Measurements from ENCODE around the gene LRP4.
A peak's percentile ranks its signal among the peaks of the same experiment; 100 is the strongest.

Gene LRP4

DNA sequence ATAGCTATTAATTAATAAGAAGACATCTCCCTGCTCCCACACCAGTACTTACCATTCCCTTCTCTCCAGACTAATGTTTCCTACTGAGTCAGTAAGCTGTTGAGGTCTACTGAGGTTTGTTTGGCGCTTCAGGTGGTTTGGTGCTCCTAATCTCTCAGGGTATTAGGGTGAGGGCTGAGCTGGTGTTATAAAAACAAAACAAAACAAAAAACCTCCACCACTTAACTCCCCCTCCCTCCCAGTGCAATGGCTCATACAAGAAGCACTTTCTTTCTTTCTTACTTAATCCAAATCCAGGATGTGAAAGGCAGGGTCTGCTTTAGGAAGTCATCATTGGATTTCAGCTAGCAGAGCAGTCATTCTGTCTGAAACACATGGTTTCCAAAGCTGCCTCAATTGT lies 33.5 kb upstream of the LRP4 start (continued):
- TF ChIP-seq, protein P1, sequence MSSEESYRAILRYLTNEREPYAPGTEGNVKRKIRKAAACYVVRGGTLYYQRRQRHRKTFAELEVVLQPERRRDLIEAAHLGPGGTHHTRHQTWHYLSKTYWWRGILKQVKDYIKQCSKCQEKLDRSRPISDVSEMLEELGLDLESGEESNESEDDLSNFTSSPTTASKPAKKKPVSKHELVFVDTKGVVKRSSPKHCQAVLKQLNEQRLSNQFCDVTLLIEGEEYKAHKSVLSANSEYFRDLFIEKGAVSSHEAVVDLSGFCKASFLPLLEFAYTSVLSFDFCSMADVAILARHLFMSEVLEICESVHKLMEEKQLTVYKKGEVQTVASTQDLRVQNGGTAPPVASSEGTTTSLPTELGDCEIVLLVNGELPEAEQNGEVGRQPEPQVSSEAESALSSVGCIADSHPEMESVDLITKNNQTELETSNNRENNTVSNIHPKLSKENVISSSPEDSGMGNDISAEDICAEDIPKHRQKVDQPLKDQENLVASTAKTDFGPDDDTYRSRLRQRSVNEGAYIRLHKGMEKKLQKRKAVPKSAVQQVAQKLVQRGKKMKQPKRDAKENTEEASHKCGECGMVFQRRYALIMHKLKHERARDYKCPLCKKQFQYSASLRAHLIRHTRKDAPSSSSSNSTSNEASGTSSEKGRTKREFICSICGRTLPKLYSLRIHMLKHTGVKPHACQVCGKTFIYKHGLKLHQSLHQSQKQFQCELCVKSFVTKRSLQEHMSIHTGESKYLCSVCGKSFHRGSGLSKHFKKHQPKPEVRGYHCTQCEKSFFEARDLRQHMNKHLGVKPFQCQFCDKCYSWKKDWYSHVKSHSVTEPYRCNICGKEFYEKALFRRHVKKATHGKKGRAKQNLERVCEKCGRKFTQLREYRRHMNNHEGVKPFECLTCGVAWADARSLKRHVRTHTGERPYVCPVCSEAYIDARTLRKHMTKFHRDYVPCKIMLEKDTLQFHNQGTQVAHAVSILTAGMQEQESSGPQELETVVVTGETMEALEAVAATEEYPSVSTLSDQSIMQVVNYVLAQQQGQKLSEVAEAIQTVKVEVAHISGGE (tag by site-specific recombination; conservative IDR thresholded peaks at IDR 0.05; ENCODE audit: low read depth), result no peak
- no peak for TF ChIP-seq ZNF626 (tag by site-specific recombination; IDR thresholded peaks at IDR 0.05)
- TF ChIP-seq, protein P2, sequence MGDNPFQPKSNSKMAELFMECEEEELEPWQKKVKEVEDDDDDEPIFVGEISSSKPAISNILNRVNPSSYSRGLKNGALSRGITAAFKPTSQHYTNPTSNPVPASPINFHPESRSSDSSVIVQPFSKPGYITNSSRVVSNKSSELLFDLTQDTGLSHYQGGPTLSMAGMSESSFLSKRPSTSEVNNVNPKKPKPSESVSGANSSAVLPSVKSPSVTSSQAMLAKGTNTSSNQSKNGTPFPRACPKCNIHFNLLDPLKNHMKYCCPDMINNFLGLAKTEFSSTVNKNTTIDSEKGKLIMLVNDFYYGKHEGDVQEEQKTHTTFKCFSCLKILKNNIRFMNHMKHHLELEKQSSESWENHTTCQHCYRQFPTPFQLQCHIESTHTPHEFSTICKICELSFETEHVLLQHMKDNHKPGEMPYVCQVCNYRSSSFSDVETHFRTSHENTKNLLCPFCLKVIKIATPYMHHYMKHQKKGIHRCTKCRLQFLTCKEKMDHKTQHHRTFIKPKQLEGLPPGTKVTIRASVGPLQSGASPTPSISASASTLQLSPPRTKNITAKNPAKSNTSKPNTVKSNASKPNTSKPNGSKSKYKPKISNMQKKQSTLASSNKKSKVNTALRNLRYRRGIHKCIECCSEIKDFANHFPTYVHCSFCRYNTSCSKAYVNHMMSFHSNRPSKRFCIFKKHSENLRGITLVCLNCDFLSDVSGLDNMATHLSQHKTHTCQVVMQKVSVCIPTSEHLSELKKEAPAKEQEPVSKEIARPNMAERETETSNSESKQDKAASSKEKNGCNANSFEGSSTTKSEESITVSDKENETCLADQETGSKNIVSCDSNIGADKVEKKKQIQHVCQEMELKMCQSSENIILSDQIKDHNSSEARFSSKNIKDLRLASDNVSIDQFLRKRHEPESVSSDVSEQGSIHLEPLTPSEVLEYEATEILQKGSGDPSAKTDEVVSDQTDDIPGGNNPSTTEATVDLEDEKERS (tag by site-specific recombination; IDR thresholded peaks at IDR 0.05), result no peak

DNA sequence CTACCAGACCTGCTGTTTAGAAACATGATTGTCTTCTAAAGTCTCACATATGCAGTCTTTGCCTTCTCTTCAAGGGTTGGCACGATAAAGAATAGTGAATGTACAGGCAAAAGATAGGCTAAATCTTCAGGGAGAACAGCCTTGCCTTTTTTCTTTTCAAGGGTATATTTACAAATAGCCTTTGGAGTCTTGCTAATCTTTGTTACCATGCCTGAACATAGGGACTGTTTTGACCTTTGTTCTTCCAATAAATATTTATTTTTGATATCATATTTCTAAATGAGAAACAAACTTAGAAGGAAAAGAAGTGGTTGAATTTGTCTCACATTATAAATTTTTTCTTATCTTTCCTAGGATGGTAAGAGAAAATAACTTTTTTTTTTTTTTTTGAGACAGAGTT lies 30.9 kb upstream of the LRP4 start:
- CTCF ChIA-PET, result interaction anchor here (0.7 to 1.2 kb wide), 3 partner anchors 56 to 203 kb away, joined by 3 to 4 read pairs (median 3); no protein-coding TSS in a partner anchor
- no peaks in the 10 kb centered on the region for H3K36me3 ChIP-seq (ENCODE audit: control insufficient read depth in 2 of 2, insufficient read depth in 1 of 2, low read length in 2 of 2)
- H3K4me3 ChIP-seq (ENCODE audit: low read depth, low read length), result no peak overlapping the region
- H3K4me1 ChIP-seq (ENCODE audit: control insufficient read depth, insufficient read depth, low read length), result peaks cover 14% of the 10 kb centered on the region
- POLR2A ChIA-PET, result interaction anchor here (0.8 to 2.1 kb wide), 2 partner anchors 8 to 32 kb away, joined by 3 to 6 read pairs; no protein-coding TSS in a partner anchor
- peak overlapping the region; percentile 68; the same call in 1 of the 2 replicates for H3K27ac ChIP-seq (ENCODE audit: extremely low read depth, low read depth, low read length)
- TF ChIP-seq SP7 (tag by site-specific recombination; IDR thresholded peaks at IDR 0.05) (no peak), ZNF19 (tag by site-specific recombination; IDR thresholded peaks at IDR 0.05; ENCODE audit: low read depth) (no peak), ZNF433 (tag by site-specific recombination; IDR thresholded peaks at IDR 0.05; ENCODE audit: low read depth) (no peak), ZFP41 (tag by site-specific recombination; IDR thresholded peaks at IDR 0.05; ENCODE audit: borderline replicate concordance) (no peak), ZNF529 (tag by site-specific recombination; IDR thresholded peaks at IDR 0.05; ENCODE audit: insufficient replicate concordance) (no peak), ZNF701 (tag by site-specific recombination; IDR thresholded peaks at IDR 0.05) (no peak), SETDB1 (IDR thresholded peaks at IDR 0.05; ENCODE audit: insufficient read length, low read length) (no peak), ZNF169 (tag by site-specific recombination; IDR thresholded peaks at IDR 0.05) (no peak), HOXD13 (CRISPR knock-in tag; IDR thresholded peaks at IDR 0.05; ENCODE audit: borderline replicate concordance) (no peak), KLF9 (tag by site-specific recombination; IDR thresholded peaks at IDR 0.05; ENCODE audit: low read depth) (no peak), GLIS1 (tag by site-specific recombination; IDR thresholded peaks at IDR 0.05) (no peak), ZNF37A (tag by site-specific recombination; IDR thresholded peaks at IDR 0.05) (no peak), ZNF830 (tag by site-specific recombination; IDR thresholded peaks at IDR 0.05; ENCODE audit: low read depth) (no peak), KLF1 (tag by site-specific recombination; IDR thresholded peaks at IDR 0.05) (no peak), WT1 (tag by site-specific recombination; IDR thresholded peaks at IDR 0.05) (no peak), ZNF596 (tag by site-specific recombination; IDR thresholded peaks at IDR 0.05) (no peak), ZNF571 (tag by site-specific recombination; IDR thresholded peaks at IDR 0.05) (no peak)
- TF ChIP-seq, protein P3, sequence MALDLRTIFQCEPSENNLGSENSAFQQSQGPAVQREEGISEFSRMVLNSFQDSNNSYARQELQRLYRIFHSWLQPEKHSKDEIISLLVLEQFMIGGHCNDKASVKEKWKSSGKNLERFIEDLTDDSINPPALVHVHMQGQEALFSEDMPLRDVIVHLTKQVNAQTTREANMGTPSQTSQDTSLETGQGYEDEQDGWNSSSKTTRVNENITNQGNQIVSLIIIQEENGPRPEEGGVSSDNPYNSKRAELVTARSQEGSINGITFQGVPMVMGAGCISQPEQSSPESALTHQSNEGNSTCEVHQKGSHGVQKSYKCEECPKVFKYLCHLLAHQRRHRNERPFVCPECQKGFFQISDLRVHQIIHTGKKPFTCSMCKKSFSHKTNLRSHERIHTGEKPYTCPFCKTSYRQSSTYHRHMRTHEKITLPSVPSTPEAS (tag by site-specific recombination; IDR thresholded peaks at IDR 0.05), result no peak
- TF ChIP-seq, protein P4, sequence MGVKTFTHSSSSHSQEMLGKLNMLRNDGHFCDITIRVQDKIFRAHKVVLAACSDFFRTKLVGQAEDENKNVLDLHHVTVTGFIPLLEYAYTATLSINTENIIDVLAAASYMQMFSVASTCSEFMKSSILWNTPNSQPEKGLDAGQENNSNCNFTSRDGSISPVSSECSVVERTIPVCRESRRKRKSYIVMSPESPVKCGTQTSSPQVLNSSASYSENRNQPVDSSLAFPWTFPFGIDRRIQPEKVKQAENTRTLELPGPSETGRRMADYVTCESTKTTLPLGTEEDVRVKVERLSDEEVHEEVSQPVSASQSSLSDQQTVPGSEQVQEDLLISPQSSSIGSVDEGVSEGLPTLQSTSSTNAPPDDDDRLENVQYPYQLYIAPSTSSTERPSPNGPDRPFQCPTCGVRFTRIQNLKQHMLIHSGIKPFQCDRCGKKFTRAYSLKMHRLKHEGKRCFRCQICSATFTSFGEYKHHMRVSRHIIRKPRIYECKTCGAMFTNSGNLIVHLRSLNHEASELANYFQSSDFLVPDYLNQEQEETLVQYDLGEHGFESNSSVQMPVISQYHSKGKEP (tag by site-specific recombination; IDR thresholded peaks at IDR 0.05), result no peak
- TF ChIP-seq, protein P5, sequence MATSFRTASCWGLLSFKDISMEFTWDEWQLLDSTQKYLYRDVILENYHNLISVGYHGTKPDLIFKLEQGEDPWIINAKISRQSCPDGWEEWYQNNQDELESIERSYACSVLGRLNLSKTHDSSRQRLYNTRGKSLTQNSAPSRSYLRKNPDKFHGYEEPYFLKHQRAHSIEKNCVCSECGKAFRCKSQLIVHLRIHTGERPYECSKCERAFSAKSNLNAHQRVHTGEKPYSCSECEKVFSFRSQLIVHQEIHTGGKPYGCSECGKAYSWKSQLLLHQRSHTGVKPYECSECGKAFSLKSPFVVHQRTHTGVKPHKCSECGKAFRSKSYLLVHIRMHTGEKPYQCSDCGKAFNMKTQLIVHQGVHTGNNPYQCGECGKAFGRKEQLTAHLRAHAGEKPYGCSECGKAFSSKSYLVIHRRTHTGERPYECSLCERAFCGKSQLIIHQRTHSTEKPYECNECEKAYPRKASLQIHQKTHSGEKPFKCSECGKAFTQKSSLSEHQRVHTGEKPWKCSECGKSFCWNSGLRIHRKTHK (tag by site-specific recombination; IDR thresholded peaks at IDR 0.05), result no peak
- H3K9me3 ChIP-seq (ENCODE audit: control insufficient read depth, insufficient read depth, low read depth, low read length), result no peaks in the 10 kb centered on the region

All from HEK293 (cell line).